Head of caudate nucleus (tissue), 42 donors: ENCODE results near the gene SNCA.

Experiments
- DNase-seq, 42 donors: peaks; one replicate each; pipeline versions ENCODE4 v3.0.0 to v3.0.0-alpha.2; 2020 to 2021; ENCODE audit warnings: mixed read lengths in 7 of 42
- intact Hi-C: fragments of 100-400 bp; cut with DNase I; formaldehyde crosslinking; loops from one replicate; pipeline ENCODE4 v1.15.0; 2022

Gene SNCA

GRCh38 chr4:89823416-89823815 is 13.5 kb downstream of the SNCA start:
- intact Hi-C loops, result no loop called here
- DNase-seq, result no peak

- intact Hi-C loops, result no loop called here
- no peak for DNase-seq
Observed at GRCh38 chr4:89821612-89822011, 15.3 kb downstream of the SNCA start.

- intact Hi-C loops, result no loop called here
Observed at GRCh38 chr4:89820010-89820409, 17.0 kb downstream of the SNCA start.

GRCh38 chr4:89814362-89814761 is 22.6 kb downstream of the SNCA start:
- no peak for DNase-seq
- intact Hi-C loops, result no loop called here

More at GRCh38 chr4:89820010-89820409, 17.0 kb downstream of the SNCA start:
- no peak for DNase-seq

- DNase-seq, result no peak
- intact Hi-C loops, result no loop called here
Observed at GRCh38 chr4:89813197-89813596, 23.8 kb downstream of the SNCA start.

- intact Hi-C loops, result no loop called here
- DNase-seq, result peak in 4 of 42 donors; percentile 5 to 50 (median 16)
Observed at GRCh38 chr4:89807441-89808140, 29.4 kb downstream of the SNCA start.

GRCh38 chr4:89805297-89805696 is 31.7 kb downstream of the SNCA start:
- intact Hi-C loops, result no loop called here
- DNase-seq, result no peak

- intact Hi-C loops, result no loop called here
- no peak for DNase-seq
Observed at GRCh38 chr4:89803915-89804314, 33.0 kb downstream of the SNCA start.

- no peak for DNase-seq
- intact Hi-C loops, result no loop called here
Observed at GRCh38 chr4:89803036-89803435, 33.9 kb downstream of the SNCA start.

GRCh38 chr4:89800527-89801103 is 36.3 kb downstream of the SNCA start:
- no peak for DNase-seq
- intact Hi-C loops, result no loop called here

- intact Hi-C loops, result no loop called here
Observed at GRCh38 chr4:89800012-89800516, 36.9 kb downstream of the SNCA start.

GRCh38 chr4:89799071-89799470 is 37.9 kb downstream of the SNCA start:
- intact Hi-C loops, result no loop called here
- DNase-seq, result no peak

More at GRCh38 chr4:89800012-89800516, 36.9 kb downstream of the SNCA start:
- no peak for DNase-seq

- peak in 1 of 42 donors; percentile 46 for DNase-seq
- intact Hi-C loops, result no loop called here
Observed at GRCh38 chr4:89797117-89797516, 39.8 kb downstream of the SNCA start.

- peak in 10 of 42 donors; percentile 8 to 53 (median 13) for DNase-seq
- intact Hi-C loops, result no loop called here
Observed at GRCh38 chr4:89788206-89789072, 48.5 kb downstream of the SNCA start.

GRCh38 chr4:89784686-89785231 is 52.2 kb downstream of the SNCA start:
- intact Hi-C loops, result no loop called here
- DNase-seq, result no peak

GRCh38 chr4:89781321-89781720 is 55.6 kb downstream of the SNCA start:
- intact Hi-C loops, result no loop called here

GRCh38 chr4:89773805-89774204 is 63.2 kb downstream of the SNCA start:
- intact Hi-C loops, result no loop called here
- DNase-seq, result no peak

More at GRCh38 chr4:89781321-89781720, 55.6 kb downstream of the SNCA start:
- DNase-seq, result no peak

- no peak for DNase-seq
Observed at GRCh38 chr4:89769856-89770255, 67.1 kb downstream of the SNCA start.

GRCh38 chr4:89767924-89768323 is 69.0 kb downstream of the SNCA start:
- intact Hi-C loops, result loop anchor here (10.0 kb wide), 1 partner anchor 67 kb away; the partner anchor contains the start of gene SNCA

More at GRCh38 chr4:89769856-89770255, 67.1 kb downstream of the SNCA start:
- intact Hi-C loops, result loop anchor here (10.0 kb wide), 1 partner anchor 65 kb away; the partner anchor contains the start of gene SNCA

More at GRCh38 chr4:89767924-89768323, 69.0 kb downstream of the SNCA start:
- no peak for DNase-seq
